ENCODE measurements around the gene XCR1.

DNA sequence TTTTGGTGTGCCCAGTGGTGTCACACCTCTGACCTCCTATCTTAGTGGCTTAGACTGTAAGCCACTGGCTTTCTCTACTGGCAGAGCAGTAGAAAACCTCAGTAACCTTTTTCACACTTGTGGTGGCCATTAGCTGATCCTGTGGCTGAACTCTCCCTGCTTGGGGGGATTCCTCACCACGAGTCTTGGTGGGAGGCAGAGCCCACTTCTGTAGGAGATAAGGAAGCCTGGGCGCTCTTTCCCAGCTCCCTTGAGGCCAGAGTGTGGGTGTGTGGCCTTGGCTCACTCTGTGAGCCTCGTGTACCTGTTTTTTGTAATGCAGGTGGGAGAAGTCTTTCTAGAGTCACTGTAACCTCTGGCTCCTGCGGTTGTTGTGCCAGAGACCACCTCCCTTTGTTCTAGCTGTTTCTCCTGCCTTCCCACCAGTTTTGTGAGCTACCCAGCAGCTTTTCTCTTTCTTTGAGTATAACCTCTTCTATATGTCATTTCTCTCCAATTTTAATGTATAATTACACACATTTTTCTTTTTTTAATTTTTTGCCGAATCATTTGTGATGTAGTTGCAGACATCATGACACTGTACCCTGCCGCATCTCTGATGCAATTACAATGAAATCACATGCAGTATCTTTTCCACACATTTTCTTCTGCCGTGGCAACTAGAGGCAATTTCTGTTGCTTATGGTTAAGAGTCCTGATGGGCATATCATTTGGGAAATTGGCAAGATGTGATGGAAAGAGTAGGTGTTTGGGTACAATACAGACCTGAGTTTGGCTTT is 13.8 kb downstream of the XCR1 start:
- TF ChIP-seq EZH2phosphoT487 (IDR thresholded peaks at IDR 0.05; ENCODE audit: borderline replicate concordance, low read depth, low read length) = no peak
- TF ChIP-seq, protein P1, sequence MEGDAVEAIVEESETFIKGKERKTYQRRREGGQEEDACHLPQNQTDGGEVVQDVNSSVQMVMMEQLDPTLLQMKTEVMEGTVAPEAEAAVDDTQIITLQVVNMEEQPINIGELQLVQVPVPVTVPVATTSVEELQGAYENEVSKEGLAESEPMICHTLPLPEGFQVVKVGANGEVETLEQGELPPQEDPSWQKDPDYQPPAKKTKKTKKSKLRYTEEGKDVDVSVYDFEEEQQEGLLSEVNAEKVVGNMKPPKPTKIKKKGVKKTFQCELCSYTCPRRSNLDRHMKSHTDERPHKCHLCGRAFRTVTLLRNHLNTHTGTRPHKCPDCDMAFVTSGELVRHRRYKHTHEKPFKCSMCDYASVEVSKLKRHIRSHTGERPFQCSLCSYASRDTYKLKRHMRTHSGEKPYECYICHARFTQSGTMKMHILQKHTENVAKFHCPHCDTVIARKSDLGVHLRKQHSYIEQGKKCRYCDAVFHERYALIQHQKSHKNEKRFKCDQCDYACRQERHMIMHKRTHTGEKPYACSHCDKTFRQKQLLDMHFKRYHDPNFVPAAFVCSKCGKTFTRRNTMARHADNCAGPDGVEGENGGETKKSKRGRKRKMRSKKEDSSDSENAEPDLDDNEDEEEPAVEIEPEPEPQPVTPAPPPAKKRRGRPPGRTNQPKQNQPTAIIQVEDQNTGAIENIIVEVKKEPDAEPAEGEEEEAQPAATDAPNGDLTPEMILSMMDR (conservative IDR thresholded peaks at IDR 0.05; ENCODE audit: low read length) = no peak
